KOPT-K1 (cell line): ENCODE results near the gene PTPRN2.

Experiments used
- H3K27ac ChIP-seq: fragments of 200-600 bp; sonication (generic); 2 replicates; pipeline ENCODE4 v1.5.1; 2016; ENCODE audit warnings: antibody characterized with exemption, mild to moderate bottlenecking, low read depth, low read length; ENCODE audit not compliant: poor library complexity, severe bottlenecking
- H3K36me3 ChIP-seq: fragments of 200-600 bp; sonication (generic); 2 replicates; pipeline ENCODE4 v1.5.1; 2017; ENCODE audit warnings: antibody characterized with exemption, mild to moderate bottlenecking, low read length, moderate library complexity; ENCODE audit not compliant: insufficient read depth
- H3K9me3 ChIP-seq: fragments of 200-600 bp; sonication (generic); 2 replicates; pipeline ENCODE4 v1.5.1; 2017; ENCODE audit warnings: antibody characterized with exemption, low read length, mild to moderate bottlenecking; ENCODE audit not compliant: insufficient read depth, poor library complexity, severe bottlenecking

Gene PTPRN2

GRCh38 chr7:157893535-157894044 lies 694.0 kb downstream of the PTPRN2 start:
- H3K9me3 ChIP-seq, result no peaks in the 10 kb centered on the region
- no peaks in the 10 kb centered on the region for H3K36me3 ChIP-seq

GRCh38 chr7:157892751-157893523 lies 694.7 kb downstream of the PTPRN2 start:
- H3K36me3 ChIP-seq, result no peaks in the 10 kb centered on the region
- H3K27ac ChIP-seq, result no peak overlapping the region
- no peaks in the 10 kb centered on the region for H3K9me3 ChIP-seq

More at GRCh38 chr7:157893535-157894044, 694.0 kb downstream of the PTPRN2 start:
- H3K27ac ChIP-seq, result no peak overlapping the region

GRCh38 chr7:157890921-157891401 lies 696.7 kb downstream of the PTPRN2 start:
- H3K27ac ChIP-seq, result no peak overlapping the region
- H3K36me3 ChIP-seq, result no peaks in the 10 kb centered on the region
- H3K9me3 ChIP-seq, result no peaks in the 10 kb centered on the region

- Histone ChIP-seq H3K36me3 (no peaks in the 10 kb centered on the region), H3K27ac (no peak overlapping the region), H3K9me3 (peaks cover 8% of the 10 kb centered on the region)
These were observed 698.1 kb downstream of the PTPRN2 start for GRCh38 chr7:157889480-157889879.

GRCh38 chr7:157888579-157888978 lies 699.0 kb downstream of the PTPRN2 start:
- H3K27ac ChIP-seq, result no peak overlapping the region
- H3K9me3 ChIP-seq, result peaks cover 17% of the 10 kb centered on the region
- H3K36me3 ChIP-seq, result no peaks in the 10 kb centered on the region

GRCh38 chr7:157887400-157887799 lies 700.2 kb downstream of the PTPRN2 start:
- Histone ChIP-seq H3K27ac (no peak overlapping the region), H3K9me3 (peaks cover 29% of the 10 kb centered on the region), H3K36me3 (no peaks in the 10 kb centered on the region)

GRCh38 chr7:157886711-157887110 lies 700.9 kb downstream of the PTPRN2 start:
- Histone ChIP-seq H3K9me3 (peaks cover 35% of the 10 kb centered on the region), H3K27ac (no peak overlapping the region), H3K36me3 (no peaks in the 10 kb centered on the region)

GRCh38 chr7:157886266-157886665 lies 701.4 kb downstream of the PTPRN2 start:
- peaks cover 40% of the 10 kb centered on the region for H3K9me3 ChIP-seq

GRCh38 chr7:157885140-157885539 lies 702.5 kb downstream of the PTPRN2 start:
- peaks cover 47% of the 10 kb centered on the region for H3K9me3 ChIP-seq
- no peaks in the 10 kb centered on the region for H3K36me3 ChIP-seq
- no peak overlapping the region for H3K27ac ChIP-seq

More at GRCh38 chr7:157886266-157886665, 701.4 kb downstream of the PTPRN2 start:
- H3K27ac ChIP-seq, result no peak overlapping the region
- no peaks in the 10 kb centered on the region for H3K36me3 ChIP-seq

- Histone ChIP-seq H3K9me3 (peaks cover 50% of the 10 kb centered on the region), H3K36me3 (no peaks in the 10 kb centered on the region), H3K27ac (no peak overlapping the region)
These were observed 703.1 kb downstream of the PTPRN2 start for GRCh38 chr7:157884461-157885062.

- no peaks in the 10 kb centered on the region for H3K36me3 ChIP-seq
- peaks cover 55% of the 10 kb centered on the region for H3K9me3 ChIP-seq
- H3K27ac ChIP-seq, result no peak overlapping the region
These were observed 706.4 kb downstream of the PTPRN2 start for GRCh38 chr7:157881048-157881771.

GRCh38 chr7:157879391-157879790 lies 708.2 kb downstream of the PTPRN2 start:
- Histone ChIP-seq H3K9me3 (peaks cover 46% of the 10 kb centered on the region), H3K27ac (no peak overlapping the region), H3K36me3 (no peaks in the 10 kb centered on the region)

GRCh38 chr7:157877298-157878090 lies 710.1 kb downstream of the PTPRN2 start:
- Histone ChIP-seq H3K36me3 (no peaks in the 10 kb centered on the region), H3K27ac (no peak overlapping the region), H3K9me3 (peaks cover 27% of the 10 kb centered on the region)

GRCh38 chr7:157876469-157877285 lies 710.9 kb downstream of the PTPRN2 start:
- H3K9me3 ChIP-seq, result peaks cover 19% of the 10 kb centered on the region
- H3K27ac ChIP-seq, result no peak overlapping the region
- H3K36me3 ChIP-seq, result no peaks in the 10 kb centered on the region
